DMS153 treated with DMSO at 0.1 percent for 48 hours (cell line): Measurements from ENCODE around the gene PTPRN2.

Source experiments
- DNase-seq: peaks from one replicate; lab custom pipeline; 2025; ENCODE audit not compliant: unreplicated experiment; lab: John Stamatoyannopoulos, UW

PTPRN2 gene

GRCh38 chr7:157640144-157640543 is 947.5 kb downstream of the PTPRN2 start:
- no peak for DNase-seq

GRCh38 chr7:157638563-157638962 is 949.1 kb downstream of the PTPRN2 start:
- no peak for DNase-seq

DNA sequence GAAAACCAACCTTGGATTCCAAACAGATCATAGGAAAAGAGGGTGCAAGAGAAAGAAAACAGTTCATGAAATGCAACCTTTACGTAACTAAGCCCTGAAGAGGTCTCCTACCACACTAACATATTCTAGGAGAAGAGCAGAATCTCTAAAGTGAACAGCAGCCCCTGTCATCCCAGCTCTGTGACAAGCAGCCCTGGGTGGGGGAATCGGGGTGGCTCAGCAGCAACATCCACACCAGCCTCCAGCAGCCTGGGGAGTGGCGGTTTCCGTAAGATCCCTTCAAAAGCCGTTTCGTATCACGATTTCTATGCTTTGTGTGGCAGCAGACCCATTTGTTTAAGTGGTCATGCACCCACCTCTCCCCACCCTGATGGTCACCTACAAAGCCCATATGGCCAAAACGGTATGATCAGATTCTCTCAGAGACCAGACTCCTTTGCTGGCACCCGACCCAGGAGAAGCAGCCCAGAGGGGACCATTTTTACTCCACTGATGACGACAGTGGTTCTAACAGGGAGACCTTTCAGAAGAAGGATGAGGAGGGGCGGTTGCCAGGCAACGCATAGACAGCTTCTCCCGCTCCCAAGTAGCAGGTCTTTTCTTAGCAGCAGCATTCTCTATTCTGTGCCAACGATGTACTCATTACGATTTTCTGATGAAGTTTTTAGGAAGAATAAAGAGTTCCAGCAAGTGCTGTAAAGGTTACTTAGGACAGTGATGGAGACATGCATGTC is 950.2 kb downstream of the PTPRN2 start:
- DNase-seq = no peak

- DNase-seq = no peak
Observed at GRCh38 chr7:157635669-157636068, 952.0 kb downstream of the PTPRN2 start.

- DNase-seq = no peak
Observed at GRCh38 chr7:157635148-157635500, 952.5 kb downstream of the PTPRN2 start.

DNA sequence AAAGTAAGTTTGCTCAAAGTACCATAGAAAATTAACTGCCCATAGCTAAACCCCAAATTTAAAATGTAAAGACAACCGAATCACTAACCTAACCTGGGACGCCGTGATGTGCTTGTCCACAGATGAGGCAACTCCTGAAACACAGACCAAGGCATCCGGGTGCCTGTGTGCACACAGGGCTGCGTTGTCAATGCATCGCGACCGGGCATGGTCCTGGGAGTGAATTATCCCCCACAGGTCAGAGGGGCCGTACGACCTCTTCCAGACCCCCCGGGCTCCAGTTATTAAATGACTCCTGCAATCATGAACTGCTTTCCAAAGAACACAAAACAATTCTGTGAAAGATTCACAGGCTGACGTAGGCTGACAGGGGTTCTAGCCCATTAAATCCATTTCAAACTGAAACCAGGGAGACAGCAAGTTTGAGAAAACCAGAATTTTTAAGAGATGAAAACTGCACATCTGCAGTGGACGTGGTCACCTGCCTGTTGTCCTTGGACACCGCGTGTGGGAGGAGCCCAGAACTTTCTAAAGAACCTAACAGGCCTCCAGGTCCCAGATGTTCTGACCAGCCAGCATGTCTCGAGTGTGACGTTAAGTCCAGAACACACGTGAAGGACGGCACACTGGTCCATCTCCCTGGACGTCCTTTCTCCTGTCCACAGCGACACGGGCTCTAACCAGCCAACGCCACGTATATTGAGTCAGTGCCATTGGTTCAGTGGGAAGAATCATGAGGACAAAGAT is 953.0 kb downstream of the PTPRN2 start:
- no peak for DNase-seq

DNA sequence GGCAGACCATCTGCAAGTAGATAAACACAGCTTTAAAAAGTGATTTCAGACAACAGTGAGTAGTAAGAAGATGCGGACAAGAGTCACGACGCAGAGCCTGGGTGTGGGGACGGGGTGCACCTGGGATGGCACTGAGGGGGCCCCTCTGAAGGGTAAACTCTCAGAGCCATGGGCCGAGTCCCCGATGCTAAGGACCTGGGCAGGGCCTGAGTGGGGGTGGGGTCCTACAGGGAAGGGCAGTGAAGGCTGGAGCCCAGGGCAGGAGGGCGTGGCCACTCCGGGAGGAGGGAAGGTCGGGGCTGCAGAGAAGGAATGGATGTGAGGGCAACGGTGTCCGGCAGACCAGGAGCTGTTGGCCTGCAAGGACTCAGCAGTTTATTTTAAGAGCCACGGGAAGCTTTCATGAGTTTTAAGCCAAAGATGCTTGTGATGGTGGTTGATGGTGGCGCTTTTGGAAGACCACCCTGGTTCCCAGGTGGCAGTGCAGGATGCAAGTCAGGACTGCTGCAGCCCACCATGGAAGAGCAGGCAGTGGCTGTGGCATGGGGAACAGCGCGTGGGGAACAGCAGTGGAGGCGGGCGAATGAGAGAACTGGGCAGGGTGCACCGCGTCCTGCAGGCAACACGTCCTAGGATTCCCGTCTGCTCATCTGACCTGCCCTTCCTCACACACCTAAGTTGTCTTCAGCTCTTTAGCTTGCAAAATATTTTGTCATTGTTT is 954.0 kb downstream of the PTPRN2 start:
- DNase-seq = no peak

DNA sequence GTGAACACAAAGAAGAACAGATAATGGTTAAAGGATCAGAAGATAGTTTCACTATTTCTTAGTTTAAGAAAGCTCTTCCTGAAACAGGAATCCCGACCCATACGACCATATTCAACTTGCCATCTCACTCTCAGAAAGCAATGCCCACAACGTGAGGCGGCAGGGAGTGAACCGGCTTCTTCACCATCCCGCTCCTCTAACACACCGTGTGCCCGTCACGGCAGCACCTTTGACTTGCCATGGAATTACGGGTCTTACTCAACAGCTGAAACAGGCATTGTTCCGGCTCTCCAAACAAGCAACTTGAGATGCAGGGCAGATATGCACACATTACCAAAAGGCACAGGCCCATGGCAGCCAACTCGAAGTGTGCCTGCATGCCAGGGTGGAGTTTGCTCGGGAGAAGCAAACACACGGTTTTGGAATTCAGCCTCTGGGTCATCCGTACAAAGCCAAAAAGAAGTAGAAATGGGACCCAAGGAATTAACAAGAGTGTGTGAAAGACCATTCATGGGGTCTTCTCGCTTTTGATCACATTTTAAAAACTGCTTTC is 957.2 kb downstream of the PTPRN2 start:
- no peak for DNase-seq

DNA sequence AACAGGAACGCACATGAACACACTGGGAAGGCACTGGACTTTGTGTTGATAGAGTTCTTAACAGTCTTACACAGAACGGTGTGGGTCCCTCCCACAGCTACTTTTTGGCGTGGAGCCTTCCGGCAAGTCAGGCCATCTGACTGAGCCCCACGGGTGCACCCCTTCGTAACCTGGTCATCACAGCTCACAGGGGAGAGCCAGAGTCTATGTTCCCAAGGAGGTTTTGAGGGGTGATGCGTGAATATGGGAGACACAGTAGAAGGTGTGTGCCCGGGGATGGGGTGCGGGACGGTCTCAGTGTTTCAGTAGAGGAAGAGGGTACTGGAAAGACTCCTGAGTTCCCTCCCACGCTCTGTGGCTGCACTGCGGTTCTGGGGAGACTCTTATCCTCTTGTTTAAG is 959.2 kb downstream of the PTPRN2 start:
- no peak for DNase-seq

DNA sequence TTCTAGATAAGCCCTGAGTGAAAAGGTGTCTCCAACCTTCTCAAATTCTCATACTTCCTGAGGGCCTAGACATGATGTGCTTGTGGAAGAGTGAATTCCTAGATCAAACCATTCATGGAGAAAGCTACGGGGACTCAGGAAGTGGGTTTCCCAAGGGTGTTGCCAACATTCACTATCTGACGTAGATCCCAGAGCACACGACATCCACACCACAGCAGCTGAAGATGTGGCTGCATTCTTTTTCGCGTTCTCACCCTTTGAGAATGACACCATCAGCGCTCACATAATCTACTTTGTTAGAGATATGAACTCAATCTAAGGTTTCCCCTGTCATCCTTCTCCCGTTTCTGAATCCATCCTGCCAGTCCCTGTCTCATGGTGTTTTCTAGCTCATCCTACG is 960.0 kb downstream of the PTPRN2 start:
- DNase-seq = no peak

GRCh38 chr7:157627033-157627432 is 960.6 kb downstream of the PTPRN2 start:
- DNase-seq = no peak

- DNase-seq = no peak
Observed at GRCh38 chr7:157625973-157626742, 961.5 kb downstream of the PTPRN2 start.

GRCh38 chr7:157623556-157623955 is 964.1 kb downstream of the PTPRN2 start:
- DNase-seq = no peak

DNA sequence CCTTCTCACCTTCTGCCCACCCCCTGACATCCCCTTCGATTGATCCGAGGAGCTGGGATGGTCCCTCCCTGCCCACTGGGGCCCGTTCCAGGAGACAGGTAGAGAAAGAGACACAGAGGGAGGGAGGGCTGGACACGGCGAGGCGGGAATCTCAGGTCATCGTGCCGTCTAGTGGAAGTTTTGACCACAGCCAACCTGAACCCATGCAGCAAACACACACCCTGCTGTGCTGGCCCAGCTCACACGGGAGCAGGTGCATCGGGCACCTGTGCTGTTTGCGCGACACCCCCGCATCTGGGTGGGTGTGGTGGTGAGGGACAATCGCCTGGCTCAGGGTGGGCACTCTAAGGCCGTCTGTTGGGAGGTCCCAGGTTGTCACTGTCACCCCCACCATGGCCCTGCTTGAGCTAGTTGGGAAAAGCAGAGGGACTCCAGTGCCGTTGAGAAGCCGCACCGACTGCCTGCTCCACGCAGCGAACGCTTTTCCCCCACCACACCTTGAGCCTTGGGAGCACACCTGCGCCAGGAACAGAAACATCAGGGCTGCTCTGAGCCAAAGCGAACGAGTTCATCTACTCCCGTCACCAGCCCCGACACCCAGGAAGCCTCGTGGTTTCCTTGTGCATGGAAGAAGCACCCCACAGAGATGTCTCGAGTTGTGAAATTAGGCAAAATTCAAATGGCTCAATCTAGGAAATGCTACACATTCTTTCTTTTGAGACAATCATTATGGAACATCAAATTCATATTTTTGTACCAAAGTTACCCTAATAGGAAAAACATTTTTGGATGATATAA is 965.0 kb downstream of the PTPRN2 start:
- no peak for DNase-seq

GRCh38 chr7:157622000-157622399 is 965.6 kb downstream of the PTPRN2 start:
- DNase-seq = no peak

GRCh38 chr7:157621131-157621681 is 966.4 kb downstream of the PTPRN2 start:
- no peak for DNase-seq

- DNase-seq = no peak
Observed at GRCh38 chr7:157620616-157621015, 967.0 kb downstream of the PTPRN2 start.

DNA sequence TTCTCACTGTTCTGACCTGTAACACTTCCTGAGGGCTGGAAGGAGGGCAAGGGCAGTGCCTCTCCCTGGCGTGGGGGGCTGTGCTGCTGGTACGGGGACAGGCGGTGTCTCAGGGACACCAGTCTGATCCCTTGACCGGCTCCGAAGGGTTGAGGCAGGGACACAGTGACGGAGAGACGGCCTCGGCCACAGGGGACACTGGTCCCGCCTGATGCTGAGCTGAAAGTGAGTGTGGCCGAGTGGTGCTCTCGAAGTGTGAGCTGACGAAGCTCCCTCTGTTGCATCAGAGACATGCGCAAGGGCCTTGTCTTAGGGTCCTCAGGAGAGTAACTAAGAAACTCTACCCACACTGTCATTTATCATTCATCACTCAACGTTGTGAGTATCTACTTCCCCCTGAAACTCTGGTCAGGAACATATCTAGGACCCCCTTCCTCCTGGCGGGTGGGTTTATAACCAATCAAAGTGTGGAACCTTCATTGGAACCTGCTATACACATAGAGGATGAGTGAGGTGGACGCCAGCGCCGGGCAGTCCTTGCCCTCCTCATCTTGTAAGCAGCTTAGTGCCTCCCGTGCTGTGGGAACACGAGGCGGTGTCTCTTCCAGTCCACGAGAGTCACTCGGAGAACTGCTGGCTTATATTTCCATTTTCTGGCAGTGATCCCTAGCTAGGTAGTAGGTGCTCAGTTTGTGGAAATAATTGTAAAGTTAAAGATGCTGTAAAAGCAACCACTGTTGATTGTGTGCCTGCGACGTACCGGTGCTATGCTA is 967.7 kb downstream of the PTPRN2 start:
- no peak for DNase-seq
